Measurements from ENCODE around the gene YWHAH. TPM values are rescaled to one million over a fixed set of nuclear protein-coding genes. Genes with fewer than 3 reads are reported as not detected.

YWHAH gene
- total RNA-seq, 1 experiment from 2014 or later = 81.9 TPM

DNA sequence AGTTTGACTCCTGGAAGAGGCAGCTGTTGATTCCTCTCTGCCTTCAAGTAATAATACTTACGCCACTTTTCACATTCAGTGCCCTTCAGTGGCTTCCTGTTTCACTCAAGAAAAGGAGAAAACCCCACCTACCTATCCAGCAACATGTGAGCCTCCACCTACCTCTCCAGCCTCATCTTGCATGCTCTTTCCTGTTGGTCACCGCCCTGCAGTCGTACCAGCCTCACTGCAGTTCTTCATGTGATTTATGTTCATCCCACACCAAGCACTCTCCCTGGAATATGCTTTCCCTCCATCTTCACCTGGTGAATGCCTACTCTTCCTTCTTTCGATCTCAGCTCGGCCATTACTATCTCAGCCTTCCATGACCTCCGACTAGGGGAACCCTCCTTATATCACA, 21.8 kb upstream of the YWHAH start:
- no peak for DNase-seq (ENCODE audit: extremely low read depth, low read depth)

DNA sequence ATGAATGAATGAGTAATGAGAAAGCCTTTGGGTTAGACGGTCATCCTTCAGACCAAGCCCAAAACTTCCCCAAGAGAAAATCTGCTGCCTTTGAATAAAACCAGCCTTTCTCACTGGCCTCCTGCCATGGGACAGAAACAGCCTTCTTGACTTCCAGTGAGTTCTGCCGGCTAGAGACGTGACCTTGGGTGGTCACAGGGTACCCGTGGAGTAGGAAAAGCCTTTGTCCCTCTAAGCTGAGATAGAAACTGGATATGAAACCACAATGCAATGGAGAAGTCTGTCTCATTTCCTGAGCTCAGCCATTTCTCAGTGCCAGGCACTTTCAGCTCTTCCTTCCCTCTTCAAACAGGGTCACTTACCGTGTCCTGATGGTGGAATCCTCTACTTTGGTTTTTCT, 21.2 kb upstream of the YWHAH start:
- no peak for DNase-seq (ENCODE audit: extremely low read depth, low read depth)

DNA sequence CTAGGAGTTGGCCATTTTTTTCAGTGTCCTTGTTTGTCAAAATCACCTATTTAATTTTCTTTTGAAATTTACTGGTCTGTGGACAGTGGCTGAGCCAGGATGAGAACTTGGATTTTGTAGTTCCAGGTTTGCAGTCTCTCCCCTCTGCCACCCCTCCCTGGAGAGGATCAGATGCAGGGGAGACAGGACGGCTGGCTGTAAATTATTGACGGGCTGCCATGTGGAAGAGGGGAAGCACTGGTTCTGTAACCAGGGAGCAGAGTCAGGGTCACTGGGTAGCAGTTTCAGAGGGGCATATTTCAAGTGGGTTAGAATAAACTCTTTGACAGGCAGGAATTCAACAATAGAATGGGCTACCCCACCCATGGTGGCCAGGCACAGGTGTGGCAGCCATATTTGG, 20.6 kb upstream of the YWHAH start:
- DNase-seq (ENCODE audit: extremely low read depth, low read depth) = no peak

DNA sequence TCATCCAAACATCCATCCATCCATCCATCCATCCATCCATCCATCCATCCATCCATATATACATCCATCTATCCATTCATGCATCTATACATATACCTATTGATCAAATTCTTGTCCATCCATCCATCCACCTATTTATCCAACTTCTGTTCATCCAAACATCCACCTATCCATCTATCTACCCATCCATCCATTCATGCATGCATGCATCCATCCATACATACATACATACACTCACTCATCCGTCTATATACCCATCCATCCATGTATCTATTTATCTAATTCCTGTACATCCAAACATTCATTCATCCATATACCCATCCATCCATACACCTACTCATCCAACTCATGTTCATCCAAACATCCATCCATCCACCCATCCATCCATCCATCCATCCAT, 19.3 kb upstream of the YWHAH start:
- DNase-seq (ENCODE audit: extremely low read depth, low read depth) = no peak

DNA sequence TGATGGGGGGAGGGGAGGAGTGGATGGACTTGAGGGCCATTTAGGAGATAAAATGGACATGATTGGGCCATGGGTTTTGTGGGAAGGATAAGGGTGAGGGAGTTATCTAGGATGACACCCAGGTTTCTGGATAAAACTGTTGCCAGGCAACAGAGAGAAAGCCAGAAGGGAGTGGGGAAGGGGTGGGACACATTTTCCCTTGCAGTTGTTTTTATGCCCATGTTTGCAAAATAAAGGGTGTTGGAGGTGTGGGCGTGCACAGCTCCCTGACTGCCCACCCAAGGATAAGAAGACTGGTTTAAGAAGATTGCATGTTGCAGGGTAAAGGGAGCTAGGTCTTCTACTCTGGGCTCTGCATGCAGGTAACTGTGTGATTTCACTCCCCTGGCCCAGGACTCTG, 18.3 kb upstream of the YWHAH start:
- no peak for DNase-seq (ENCODE audit: extremely low read depth, low read depth)

DNA sequence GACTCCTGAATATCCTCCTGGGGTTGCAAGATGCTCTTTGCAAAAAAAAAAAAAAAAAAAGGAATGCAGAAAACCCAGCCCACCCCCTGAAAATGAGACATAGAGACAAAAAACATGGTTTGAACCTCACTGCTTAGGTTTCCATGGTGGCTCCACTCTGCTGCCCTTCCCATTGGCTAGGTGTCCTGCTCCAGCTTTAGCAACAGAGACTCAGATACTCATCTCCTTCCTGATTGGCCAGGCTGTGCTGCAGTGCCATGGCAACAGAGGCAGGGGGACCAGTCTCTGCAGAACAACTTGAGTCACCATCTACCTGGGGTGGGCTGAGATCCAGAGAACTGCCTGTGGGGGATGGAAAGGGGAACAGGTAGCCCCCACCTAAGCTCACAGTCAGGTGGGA, 17.4 kb upstream of the YWHAH start:
- DNase-seq (ENCODE audit: extremely low read depth, low read depth) = no peak

DNA sequence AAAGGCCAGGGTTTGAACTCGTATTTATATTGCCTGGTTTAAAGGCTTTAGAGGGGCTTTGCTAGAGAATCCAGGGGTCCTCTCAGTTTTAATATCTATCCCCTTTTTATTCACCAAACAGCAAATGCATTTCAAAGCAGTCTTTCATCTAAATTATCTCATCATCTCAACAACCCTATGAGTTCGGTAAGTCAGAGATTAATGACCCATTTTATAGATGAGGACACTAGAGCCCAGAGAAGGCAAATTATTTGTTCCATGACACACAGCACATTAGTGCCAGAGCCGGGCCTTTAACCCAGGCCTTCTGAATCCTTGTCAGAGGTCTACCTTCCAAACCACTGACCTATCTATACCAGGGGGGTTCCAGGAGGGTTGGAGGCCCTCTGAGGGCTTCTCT, 16.8 kb upstream of the YWHAH start:
- no peak for DNase-seq (ENCODE audit: extremely low read depth, low read depth)

DNA sequence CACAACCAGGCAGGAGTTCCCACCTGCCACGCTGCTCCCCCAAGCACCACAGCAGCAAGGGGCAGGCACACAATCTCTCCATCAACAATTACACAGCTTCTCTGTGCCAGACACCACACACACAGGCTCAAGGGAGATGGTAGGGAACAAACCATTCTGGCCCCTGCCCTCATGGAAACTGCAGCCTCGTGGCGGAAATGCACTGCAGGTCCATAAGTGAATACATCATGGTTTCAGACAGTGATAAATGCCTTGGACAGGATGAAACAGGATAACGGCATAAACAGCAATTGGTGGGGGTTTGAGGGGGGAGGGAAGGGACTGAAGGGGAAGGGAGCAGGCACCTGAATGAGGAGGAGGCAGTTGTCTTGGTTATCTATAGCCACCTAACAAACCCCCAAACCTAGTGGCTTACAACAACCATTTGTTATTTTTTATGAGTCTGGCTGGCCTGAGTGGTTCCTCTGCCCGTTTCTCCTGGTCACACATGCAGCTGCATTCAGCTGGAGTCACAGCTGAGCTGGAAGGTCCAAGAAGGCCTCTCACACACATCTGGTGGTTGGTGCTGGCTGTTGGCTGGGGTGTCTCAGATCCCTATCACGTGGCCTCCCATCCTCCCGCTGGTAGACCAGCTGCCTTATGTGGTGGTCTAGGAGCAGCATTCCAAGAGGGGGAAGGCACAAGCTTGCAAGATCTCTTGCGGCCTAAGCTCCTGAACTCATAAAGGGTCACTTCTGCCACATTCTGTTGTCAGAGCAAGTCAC, 15.0 kb upstream of the YWHAH start:
- no peak for DNase-seq (ENCODE audit: extremely low read depth, low read depth)

DNA sequence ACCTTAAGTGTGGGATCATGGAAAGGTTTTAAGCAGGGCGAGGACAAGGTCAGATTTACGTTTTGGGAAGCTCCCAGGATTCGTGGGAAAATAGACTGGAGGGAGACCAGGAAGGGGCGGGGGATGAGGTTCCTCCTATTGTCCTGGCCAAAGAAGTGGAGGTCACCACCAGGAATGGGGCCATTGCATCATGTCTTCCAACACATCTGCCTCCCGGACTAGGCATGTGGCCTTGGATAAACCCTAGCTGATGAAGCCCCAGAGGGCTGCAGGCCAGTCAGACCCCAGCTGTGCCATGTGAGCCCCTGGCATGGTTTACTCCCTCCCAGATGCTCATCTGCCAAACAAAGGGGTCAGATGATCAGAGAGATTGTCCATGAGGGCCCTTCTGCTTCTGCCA, 11.5 kb upstream of the YWHAH start:
- DNase-seq (ENCODE audit: extremely low read depth, low read depth) = no peak

DNA sequence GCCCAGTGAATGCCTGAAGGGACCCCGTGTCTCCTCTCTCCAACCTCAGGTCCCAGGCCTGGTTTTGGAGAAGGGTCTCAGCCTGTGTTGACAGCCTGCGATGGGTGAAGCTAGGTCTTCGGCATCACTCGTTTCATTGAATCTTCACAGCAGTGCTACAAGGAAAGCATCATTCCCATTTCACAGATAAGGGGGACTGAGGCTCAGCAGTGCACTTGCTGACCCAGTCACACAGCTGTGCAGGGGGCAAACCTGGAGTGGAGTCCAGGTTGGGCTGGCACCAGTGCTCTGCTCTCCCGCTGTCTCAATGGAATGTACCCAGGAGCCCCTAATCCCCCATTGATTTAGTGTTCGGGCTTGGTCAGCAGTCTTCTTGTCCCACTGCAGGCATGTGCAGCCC, 10.9 kb upstream of the YWHAH start:
- DNase-seq (ENCODE audit: extremely low read depth, low read depth) = no peak

DNA sequence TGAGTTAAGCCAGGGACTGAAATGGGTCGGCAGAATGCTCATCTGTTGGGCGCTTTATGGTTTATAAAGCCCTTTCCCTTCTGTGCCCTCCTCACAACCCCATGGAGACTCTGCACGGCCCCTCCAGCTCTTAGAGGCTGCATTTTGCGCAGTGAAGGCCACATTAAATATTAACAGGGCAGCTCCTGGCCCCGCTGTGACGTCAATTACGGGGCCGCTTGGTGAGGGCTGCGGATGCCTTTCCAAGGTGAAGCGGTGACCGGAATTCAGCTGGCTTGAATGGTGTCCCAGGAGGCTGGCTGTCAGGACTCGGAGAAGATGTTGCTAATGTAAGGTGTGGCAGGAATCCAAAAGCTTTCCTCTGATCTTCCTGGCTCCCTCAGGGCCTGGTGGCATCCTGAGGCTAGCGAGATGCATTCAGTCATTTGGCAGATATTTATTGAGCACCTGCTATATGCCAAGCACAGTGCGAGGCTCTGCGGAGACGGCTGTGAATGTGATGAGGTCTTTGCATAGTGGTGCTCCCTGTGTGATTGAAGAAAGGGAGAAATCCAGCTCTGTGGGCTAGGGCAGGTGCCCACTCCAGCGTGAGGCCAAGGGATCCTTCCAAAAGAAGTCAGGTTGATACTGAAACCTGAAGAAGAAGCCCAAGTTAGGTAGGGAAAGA, 10.4 kb upstream of the YWHAH start:
- DNase-seq (ENCODE audit: extremely low read depth, low read depth) = no peak

DNA sequence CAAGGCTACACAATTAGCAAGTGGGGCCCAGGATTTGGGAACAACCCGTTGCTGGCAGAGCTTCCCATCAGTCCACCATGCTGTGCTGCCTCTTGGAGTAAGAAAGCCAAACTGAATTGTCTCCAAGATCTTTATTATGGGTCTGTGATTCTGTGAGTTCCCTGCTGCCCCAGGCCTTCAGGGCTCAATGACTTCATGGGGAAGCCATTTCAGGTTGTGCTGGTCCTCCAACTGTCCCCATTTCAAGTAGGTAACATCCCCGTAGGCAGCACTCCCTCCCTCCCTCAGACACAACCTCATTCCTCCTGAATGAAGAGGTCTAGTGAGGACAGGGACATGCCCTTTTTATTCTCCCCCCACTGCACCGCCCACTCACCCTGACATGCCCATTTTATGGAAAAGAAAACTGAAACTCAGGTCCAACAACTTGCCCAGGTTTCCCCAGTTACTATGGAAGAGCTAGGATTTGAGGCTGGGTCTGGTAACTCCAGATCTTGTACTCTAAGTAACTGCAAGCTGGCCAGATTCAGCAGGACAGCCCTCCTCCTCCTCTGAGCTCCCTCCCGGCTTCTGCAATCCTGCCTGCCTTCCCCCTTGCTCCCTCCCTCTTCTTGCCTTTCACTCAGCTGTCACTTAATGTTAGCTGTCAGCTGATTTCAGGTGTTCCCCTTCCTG, 8.2 kb upstream of the YWHAH start:
- DNase-seq (ENCODE audit: extremely low read depth, low read depth) = no peak

DNA sequence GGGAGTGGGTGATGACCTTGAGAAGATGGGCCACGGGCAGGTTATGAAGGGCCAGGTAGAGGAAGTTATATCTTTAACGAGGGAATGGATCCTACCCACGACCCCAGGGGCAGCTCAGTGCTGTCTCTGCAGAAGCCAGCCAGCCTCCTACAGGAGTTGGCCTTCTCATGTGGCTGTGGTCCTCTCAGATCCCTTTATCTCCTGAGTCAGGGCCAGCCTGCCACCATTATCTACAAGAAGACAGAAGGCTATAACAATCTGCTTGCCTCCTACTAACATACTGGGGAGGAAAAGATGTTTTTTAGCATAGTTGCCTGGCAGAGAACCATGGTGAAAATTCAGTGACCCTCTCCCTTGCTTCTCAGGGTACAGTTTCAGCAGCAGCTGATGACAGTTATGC, 7.0 kb upstream of the YWHAH start:
- no peak for DNase-seq (ENCODE audit: extremely low read depth, low read depth)

DNA sequence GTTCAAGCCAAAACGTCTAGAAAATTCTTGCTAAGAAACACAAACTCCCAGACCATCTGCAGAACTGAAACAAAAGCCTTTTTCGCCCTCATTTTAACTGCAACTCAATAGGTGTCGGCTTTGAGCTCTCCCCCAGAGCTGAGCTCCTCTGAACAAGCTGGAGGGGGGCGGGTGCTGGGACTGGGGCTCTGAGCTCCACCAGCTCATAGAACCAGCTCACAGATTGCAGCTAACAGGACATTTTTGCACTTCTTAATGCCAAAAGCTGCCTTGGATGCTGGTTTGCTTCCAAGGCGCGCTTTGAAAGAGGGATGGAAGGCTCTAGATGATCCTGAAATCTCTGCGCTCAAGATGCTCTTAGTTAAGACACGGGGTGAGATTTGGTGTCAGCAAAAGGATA, 6.0 kb upstream of the YWHAH start:
- DNase-seq (ENCODE audit: extremely low read depth, low read depth) = no peak

DNA sequence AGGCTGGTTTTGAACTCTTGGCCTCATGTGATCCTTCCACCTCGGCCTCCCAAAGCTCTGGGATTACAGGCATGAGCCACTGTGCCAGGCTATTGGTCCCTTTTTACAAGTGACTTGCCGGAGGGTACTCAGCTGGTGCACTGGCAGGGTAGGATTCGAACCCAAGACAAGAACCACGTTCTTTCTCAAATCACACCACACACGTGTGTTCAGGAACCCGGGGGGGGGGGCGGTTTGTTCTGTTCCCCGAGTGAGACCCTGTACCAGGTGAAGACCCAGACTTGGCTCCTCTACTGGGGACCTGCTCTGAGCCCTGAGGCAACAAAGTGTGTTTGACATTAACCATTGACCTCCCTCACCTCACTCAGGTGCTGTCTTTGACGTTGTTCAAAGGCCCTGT, 3.8 kb upstream of the YWHAH start:
- DNase-seq (ENCODE audit: extremely low read depth, low read depth) = no peak

DNA sequence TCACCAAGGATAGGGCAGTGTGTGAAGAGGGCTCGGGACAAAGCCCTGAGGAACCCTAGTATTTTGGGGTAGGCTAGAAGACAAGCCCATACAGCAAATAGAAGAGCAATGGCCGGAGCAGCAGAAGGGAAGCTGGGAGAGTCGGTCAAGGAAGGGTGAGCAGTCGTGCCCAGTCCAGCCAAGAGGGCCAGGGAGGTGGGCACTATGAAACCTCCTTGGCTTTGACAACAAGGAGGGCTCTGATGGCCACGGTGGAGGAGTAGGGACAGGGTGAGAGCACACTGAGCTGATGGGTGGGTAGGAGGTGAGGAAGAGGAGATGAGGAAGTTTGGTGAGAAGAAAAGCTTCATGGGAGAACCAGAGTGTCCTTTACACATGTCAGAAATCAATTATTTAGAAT, 2.2 kb upstream of the YWHAH start:
- DNase-seq (ENCODE audit: extremely low read depth, low read depth) = no peak

DNA sequence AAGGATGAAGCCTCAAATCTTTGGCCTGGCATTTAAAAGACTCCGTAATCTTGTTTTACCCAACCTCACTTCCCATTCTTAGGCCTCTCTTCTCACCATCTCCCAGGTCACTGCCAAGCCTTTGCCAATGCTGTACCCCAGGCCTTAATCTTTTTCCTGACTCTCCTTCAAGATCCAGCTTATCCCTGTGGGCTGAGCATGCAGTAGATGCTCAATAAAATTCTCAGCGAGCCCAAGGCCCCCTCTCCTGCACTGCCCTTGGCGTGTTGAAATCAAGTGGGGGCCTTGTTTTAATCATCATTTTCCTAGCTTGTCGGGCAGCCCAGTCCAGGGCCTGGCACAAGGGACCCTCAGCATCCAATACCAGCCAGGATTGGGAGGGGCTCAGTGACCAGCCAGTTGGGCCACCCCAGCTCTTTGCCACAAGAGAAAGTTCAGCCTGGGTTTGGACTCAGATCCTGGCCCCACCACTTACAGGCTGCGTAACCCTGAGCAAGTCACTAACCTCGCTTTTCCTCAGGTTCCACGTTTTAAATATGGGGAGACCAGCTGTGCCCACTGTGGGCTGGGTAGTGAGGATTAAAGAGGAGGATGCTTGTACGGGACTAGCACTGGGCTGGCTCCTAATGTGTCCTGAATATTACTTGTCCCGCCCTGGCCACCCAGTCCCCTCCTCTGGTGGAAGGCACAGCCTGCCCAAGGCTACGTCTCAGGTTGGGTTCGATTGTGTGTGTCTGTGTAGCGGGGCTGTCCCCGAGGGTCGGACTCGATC, 943 bp upstream of the YWHAH start:
- DNase-seq (ENCODE audit: extremely low read depth, low read depth) = no peak

DNA sequence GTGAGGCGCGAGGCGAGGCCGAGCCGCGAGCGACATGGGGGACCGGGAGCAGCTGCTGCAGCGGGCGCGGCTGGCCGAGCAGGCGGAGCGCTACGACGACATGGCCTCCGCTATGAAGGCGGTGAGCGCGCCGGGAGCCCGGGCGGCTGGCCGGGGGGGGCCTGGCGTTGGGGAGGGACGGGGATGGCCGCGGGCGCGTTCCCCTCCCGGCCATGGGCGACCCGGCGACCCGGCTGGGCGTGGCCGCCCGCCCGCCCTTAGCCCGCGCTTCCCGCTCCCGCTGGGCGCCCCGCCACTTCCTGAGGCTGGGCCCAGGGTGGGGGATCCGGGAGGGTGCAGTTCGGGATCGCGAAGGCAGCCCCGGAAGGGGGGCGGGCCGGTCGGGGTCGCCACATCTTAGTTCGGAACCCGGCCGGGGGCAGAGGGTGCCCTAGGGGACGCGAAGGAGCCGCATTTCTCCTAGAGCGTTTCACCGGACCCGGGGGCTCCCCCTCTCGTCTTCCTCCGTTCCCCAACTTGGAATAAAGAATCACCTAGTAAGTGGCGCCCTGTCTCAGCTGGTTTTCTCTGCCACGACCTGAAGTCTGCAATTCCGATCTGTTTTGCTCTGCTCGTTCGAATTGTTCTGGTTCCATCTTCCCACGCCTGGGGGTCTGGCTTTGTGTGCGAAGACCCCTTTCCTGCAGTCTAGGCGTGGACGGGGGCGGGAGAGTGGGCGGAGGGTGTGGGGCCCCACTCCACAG, 536 bp downstream of the YWHAH start:
- no peak for DNase-seq (ENCODE audit: extremely low read depth, low read depth)

DNA sequence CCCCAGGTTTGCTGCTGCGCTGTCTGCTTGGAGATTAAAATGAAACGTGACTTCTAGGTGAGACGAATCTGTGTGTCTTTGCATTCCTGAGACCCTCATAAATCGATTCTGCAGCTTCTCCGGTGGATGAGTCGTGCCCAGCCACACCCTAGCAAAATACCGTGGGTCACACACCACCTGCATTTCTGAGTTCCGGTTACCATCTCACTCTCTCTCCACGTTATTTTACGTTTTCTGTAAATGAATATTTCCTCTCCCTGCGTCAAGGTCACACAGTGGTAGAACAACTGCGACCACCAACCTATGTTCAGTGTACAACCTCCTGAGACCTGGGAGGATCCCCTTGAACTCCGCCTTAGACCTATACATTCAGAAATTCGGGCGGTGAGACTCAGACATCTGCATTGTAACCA, 1.1 kb downstream of the YWHAH start:
- no peak for DNase-seq (ENCODE audit: extremely low read depth, low read depth)

DNA sequence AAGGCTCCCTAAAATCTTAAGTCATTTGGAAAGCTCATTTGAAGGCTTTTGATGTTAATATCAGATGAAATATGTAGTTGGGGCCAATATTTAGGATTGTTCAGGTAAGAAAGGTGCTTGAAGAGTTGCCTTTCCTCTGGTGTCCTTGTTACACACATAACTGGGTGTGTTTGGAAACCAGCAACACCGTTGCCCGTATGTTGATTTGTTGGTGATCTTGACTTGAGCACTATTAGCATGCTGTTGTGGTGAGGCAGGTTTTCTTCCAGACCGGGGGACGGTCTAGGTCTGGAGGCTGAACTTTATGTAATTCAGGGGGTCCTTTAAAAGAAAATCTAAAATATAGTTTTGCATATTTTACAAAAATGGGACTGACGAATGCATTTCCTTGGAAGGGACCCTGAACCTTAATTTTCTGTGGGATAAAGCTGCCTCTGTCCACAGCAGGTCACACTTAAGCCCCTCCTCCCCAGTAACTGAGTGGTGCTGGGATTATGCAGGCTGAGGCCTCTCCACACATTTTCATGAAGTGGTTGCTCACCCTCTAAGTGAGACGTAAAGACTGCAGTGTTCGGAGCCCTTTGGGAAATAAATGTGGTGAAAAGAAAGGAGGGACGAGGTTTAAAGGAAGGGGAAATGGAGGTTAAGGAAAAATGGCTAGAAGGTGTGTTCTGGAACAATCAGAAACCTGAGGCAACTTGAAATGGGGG, 1.8 kb downstream of the YWHAH start:
- DNase-seq (ENCODE audit: extremely low read depth, low read depth) = no peak

Data from NCI-H460 (cell line).